NCI-H2107 treated with DMSO at 0.1 percent for 48 hours (cell line): ENCODE results near the gene BMPR1B.
"Not testable (repeated sequence)": the region's sequence is repeated elsewhere in the genome, so short reads cannot be mapped to it uniquely, and the experiment has no call there.

Experiments used
- DNase-seq: peaks from one replicate; lab custom pipeline; 2025; ENCODE audit not compliant: unreplicated experiment; lab: John Stamatoyannopoulos, UW

BMPR1B gene

GRCh38 chr4:95020521-95020920 lies 262.8 kb downstream of the BMPR1B start:
- no peak for DNase-seq

- DNase-seq: no peak
These were observed 263.3 kb downstream of the BMPR1B start for GRCh38 chr4:95021099-95021498.

GRCh38 chr4:95023110-95023509 lies 265.4 kb downstream of the BMPR1B start:
- no peak for DNase-seq

- DNase-seq: no peak
These were observed 270.3 kb downstream of the BMPR1B start for GRCh38 chr4:95027905-95028618.

- no peak for DNase-seq
These were observed 281.0 kb downstream of the BMPR1B start for GRCh38 chr4:95038791-95039190.

- DNase-seq: no peak
These were observed 286.6 kb downstream of the BMPR1B start for GRCh38 chr4:95044324-95044837.

GRCh38 chr4:95045429-95045828 lies 287.7 kb downstream of the BMPR1B start:
- DNase-seq: no peak

GRCh38 chr4:95048296-95048695 lies 290.5 kb downstream of the BMPR1B start:
- DNase-seq: no peak

- DNase-seq: no peak
These were observed 291.9 kb downstream of the BMPR1B start for GRCh38 chr4:95049551-95050233.

- no peak for DNase-seq
These were observed 293.4 kb downstream of the BMPR1B start for GRCh38 chr4:95050980-95051701.

GRCh38 chr4:95051702-95052020 lies 293.9 kb downstream of the BMPR1B start:
- no peak for DNase-seq

- DNase-seq: no peak
These were observed 301.2 kb downstream of the BMPR1B start for GRCh38 chr4:95058991-95059390.

- DNase-seq: no peak
These were observed 301.9 kb downstream of the BMPR1B start for GRCh38 chr4:95059663-95060062.

- DNase-seq: no peak
These were observed 303.5 kb downstream of the BMPR1B start for GRCh38 chr4:95061220-95061619.

- not testable (repeated sequence) for DNase-seq
These were observed 304.0 kb downstream of the BMPR1B start for GRCh38 chr4:95061801-95062200.

- no peak for DNase-seq
These were observed 308.3 kb downstream of the BMPR1B start for GRCh38 chr4:95066050-95066449.

- no peak for DNase-seq
These were observed 310.6 kb downstream of the BMPR1B start for GRCh38 chr4:95068401-95068800.

- DNase-seq: no peak
These were observed 311.2 kb downstream of the BMPR1B start for GRCh38 chr4:95068818-95069478.

GRCh38 chr4:95071851-95072250 lies 314.1 kb downstream of the BMPR1B start:
- no peak for DNase-seq

- no peak for DNase-seq
These were observed 315.9 kb downstream of the BMPR1B start for GRCh38 chr4:95073646-95074045.

- no peak for DNase-seq
These were observed 320.1 kb downstream of the BMPR1B start for GRCh38 chr4:95077864-95078263.
